Epithelial cell of esophagus (primary cell): Measurements from ENCODE around the gene SCGB1A1.
"Not testable (repeated sequence)": the region's sequence is repeated elsewhere in the genome, so short reads cannot be mapped to it uniquely, and the experiment has no call there.

Experiments
- DNase-seq: peaks from one replicate; pipeline ENCODE4 v3.0.0; 2010; ENCODE audit warnings: low read depth
- H3K4me3 ChIP-seq: 2 replicates; pipeline ENCODE4 v1.5.1; 2011; ENCODE audit warnings: mild to moderate bottlenecking, low read length, control low read depth
- CTCF ChIP-seq: IDR thresholded peaks from 2 replicates; pipeline ENCODE4 v1.5.1; 2011; ENCODE audit warnings: low read depth, mild to moderate bottlenecking, low read length, control low read depth, inconsistent platforms; ENCODE audit not compliant: insufficient read depth; ENCODE audit errors: missing control alignments

SCGB1A1 gene

GRCh38 chr11:62446091-62446490 lies 27.3 kb downstream of the SCGB1A1 start:
- no peak overlapping the region for H3K4me3 ChIP-seq
- no peak for DNase-seq
- no peak for TF ChIP-seq CTCF

- TF ChIP-seq CTCF, result no peak
- no peak overlapping the region for H3K4me3 ChIP-seq
- DNase-seq, result peak; percentile 10
Observed at GRCh38 chr11:62449451-62449851, 30.6 kb downstream of the SCGB1A1 start.

- not testable (repeated sequence) for H3K4me3 ChIP-seq, DNase-seq
Observed at GRCh38 chr11:62449912-62450311, 31.1 kb downstream of the SCGB1A1 start.

- DNase-seq, result no peak
- no peak for TF ChIP-seq CTCF
- H3K4me3 ChIP-seq, result no peak overlapping the region
Observed at GRCh38 chr11:62450543-62451240, 31.9 kb downstream of the SCGB1A1 start.

- no peak for DNase-seq
- no peak overlapping the region for H3K4me3 ChIP-seq
- TF ChIP-seq CTCF, result no peak
Observed at GRCh38 chr11:62451241-62451621, 32.4 kb downstream of the SCGB1A1 start.

- DNase-seq, result no peak
- no peak for TF ChIP-seq CTCF
Observed at GRCh38 chr11:62452261-62452660, 33.4 kb downstream of the SCGB1A1 start.

GRCh38 chr11:62452839-62453468 lies 34.1 kb downstream of the SCGB1A1 start:
- H3K4me3 ChIP-seq, result no peak overlapping the region
- no peak for TF ChIP-seq CTCF
- no peak for DNase-seq

More at GRCh38 chr11:62452261-62452660, 33.4 kb downstream of the SCGB1A1 start:
- no peak overlapping the region for H3K4me3 ChIP-seq
